Measurements from ENCODE around the gene EVL.
A peak's percentile ranks its signal among the peaks of the same experiment; 100 is the strongest.
"Not testable (repeated sequence)": the region's sequence is repeated elsewhere in the genome, so short reads cannot be mapped to it uniquely, and the experiment has no call there.

The EVL gene

DNA sequence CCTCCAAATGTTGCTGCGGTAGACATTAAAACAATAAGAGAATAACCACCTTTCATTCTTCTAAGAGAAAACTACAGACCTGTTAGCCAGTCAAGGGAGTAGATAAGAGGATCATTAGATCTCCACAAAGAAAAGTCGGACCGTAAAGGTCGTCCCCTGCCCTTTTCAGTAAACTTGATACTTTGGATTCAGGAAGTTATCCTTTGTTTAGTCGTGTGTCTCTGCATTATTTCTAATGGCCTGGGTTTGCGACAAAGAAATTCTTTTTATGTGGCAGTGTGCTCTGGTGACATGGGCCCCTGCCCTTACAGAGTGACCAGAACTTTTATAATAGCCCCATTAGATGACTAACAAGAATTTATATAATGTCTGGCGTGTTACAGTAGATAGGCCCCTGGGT, 44.6 kb upstream of the EVL start:
- H3K4me3 ChIP-seq (ENCODE audit: low read depth, low read length) = no peak overlapping the region
- no peak for DNase-seq (ENCODE audit: low read depth)
- TF ChIP-seq, protein P1, sequence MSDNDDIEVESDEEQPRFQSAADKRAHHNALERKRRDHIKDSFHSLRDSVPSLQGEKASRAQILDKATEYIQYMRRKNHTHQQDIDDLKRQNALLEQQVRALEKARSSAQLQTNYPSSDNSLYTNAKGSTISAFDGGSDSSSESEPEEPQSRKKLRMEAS (IDR thresholded peaks at IDR 0.05; ENCODE audit: low read depth, low read length) = no peak
- TF ChIP-seq, protein P2, sequence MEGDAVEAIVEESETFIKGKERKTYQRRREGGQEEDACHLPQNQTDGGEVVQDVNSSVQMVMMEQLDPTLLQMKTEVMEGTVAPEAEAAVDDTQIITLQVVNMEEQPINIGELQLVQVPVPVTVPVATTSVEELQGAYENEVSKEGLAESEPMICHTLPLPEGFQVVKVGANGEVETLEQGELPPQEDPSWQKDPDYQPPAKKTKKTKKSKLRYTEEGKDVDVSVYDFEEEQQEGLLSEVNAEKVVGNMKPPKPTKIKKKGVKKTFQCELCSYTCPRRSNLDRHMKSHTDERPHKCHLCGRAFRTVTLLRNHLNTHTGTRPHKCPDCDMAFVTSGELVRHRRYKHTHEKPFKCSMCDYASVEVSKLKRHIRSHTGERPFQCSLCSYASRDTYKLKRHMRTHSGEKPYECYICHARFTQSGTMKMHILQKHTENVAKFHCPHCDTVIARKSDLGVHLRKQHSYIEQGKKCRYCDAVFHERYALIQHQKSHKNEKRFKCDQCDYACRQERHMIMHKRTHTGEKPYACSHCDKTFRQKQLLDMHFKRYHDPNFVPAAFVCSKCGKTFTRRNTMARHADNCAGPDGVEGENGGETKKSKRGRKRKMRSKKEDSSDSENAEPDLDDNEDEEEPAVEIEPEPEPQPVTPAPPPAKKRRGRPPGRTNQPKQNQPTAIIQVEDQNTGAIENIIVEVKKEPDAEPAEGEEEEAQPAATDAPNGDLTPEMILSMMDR (IDR thresholded peaks at IDR 0.05; ENCODE audit: low read depth, low read length) = no peak
- TF ChIP-seq POLR2A (IDR thresholded peaks at IDR 0.05; ENCODE audit: extremely low read depth, insufficient read length) = no peak
- TF ChIP-seq MYC (IDR thresholded peaks at IDR 0.05; ENCODE audit: low read depth, low read length) = no peak

DNA sequence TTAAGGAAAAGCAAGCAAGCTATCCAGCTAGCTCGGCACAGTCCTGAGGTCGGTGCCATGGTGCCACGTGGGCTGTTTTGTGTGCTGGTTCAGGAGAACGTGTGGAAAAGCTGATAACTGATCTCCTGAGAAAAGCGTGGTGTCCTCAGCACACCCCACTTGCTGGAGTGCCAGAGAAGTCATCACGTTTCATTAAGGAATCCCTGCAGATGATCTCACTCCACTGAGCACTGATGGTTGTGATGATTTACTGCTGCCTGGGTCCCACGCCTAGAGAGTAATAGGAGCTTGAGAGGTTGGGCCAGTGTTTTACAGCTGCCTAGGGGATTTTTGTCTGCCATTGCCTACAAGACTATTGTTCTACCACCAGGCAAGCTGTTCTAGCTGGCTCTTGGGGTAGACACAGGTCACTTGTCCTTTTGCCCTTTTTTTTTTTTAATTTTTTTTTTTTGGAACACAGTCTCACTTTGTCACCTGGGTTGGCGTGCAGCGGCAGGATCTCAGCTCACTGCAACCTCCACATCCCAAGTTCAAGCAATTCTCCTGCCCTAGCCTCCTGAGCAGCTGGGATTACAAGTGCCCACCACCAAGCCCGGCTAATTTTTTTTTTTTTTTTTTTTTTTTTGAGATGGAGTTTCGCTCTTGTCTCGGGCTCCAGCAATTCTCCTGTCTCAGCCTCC, 42.3 kb upstream of the EVL start:
- no peak overlapping the region for H3K4me3 ChIP-seq (ENCODE audit: low read depth, low read length)
- TF ChIP-seq MYC (IDR thresholded peaks at IDR 0.05; ENCODE audit: low read depth, low read length) (no peak), POLR2A (IDR thresholded peaks at IDR 0.05; ENCODE audit: extremely low read depth, insufficient read length) (no peak)
- TF ChIP-seq, protein P2 (IDR thresholded peaks at IDR 0.05; ENCODE audit: low read depth, low read length) = no peak
- TF ChIP-seq, protein P1 (IDR thresholded peaks at IDR 0.05; ENCODE audit: low read depth, low read length) = no peak
- DNase-seq (ENCODE audit: low read depth) = no peak

DNA sequence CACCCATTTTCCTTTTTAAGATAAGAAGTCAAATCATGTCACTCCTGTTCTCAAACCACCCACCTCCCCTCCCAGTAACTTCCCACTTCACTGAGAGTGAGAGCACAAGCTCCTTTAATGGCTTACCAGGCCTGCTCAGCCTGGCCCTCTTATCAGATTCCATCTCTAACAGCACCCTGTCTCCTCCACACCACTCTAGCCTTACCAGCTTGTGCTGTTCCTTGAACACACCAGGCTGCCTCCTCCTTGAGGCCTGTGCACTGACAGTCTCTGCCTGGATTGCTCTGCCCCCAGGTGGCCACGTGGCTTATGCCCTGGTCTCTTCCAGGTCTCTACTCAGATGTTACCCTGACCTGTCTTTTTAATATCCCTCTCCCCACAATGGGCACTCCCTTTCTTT, 40.1 kb upstream of the EVL start:
- TF ChIP-seq MYC (IDR thresholded peaks at IDR 0.05; ENCODE audit: low read depth, low read length) (peak; percentile 85), POLR2A (IDR thresholded peaks at IDR 0.05; ENCODE audit: extremely low read depth, insufficient read length) (no peak)
- TF ChIP-seq, protein P1 (IDR thresholded peaks at IDR 0.05; ENCODE audit: low read depth, low read length) = peak; percentile 96
- TF ChIP-seq, protein P2 (IDR thresholded peaks at IDR 0.05; ENCODE audit: low read depth, low read length) = peak; percentile 51
- no peak overlapping the region for H3K4me3 ChIP-seq (ENCODE audit: low read depth, low read length)
- DNase-seq (ENCODE audit: low read depth) = peak; percentile 86

DNA sequence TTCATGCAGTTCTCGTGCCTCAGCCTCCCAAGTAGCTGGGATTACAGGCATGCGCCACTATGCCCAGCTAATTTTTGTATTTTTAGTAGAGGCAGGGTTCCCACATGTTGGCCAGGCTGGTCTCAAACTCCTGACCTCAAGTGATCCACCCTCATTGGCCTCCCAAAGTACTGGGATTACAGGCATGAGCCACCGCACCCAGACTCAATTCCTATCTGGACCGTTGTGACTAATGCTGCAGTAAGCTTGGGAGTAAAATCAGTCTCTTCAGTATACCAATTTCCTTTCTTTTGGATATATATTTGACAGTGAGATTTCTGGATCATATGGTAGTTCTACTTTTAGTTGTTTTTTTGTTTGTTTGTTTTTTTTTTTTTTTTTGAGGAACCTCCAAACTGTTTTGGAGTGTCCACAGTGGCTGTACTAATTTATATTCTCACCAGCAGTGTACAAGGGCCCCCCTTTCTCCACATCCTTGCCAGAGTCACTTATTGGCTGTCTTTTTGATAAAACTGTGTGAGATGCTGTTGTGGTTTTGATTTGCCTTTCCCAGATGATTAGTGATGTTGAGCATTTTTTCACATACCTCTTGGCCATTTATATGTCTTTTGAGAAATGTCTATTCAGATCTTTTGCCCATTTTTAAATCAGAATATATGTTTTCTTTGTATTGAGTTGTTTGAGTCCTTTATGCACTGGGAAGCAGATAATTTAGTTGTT, 37.3 kb upstream of the EVL start:
- no peak for DNase-seq (ENCODE audit: low read depth)
- H3K4me3 ChIP-seq (ENCODE audit: low read depth, low read length) = no peak overlapping the region
- TF ChIP-seq, protein P2 (IDR thresholded peaks at IDR 0.05; ENCODE audit: low read depth, low read length) = no peak
- TF ChIP-seq, protein P1 (IDR thresholded peaks at IDR 0.05; ENCODE audit: low read depth, low read length) = no peak

DNA sequence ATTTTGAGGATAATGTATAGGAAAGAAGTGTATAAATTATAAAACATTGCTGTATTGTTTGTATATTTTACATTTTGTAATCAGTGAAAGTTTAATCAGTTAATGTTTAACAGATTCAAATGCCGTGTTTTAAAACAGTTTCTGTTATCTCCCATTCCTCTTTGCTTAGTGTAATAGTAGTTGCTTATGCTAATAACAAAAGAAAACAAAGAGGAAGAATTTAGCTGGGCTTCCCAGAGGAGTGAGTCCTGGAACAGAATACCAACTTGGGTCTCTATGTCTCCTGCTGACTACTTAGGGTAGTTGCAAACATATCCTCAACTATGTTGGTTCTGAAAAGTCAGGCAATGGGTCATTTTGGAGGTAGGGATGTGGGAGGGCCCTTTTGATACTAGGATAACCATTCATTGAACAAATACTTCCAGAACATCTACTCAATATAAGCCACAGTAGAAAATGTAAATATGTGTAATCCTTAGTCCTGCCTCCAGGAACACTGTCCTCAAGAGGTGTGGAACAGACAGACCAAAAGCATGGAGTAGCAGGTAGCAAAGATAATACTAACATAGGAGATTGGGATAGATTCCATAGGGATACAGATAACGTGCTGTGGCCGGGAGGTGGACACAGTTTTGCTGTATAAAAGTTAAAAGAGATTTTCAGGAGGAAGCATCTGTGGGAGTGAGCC, 36.1 kb upstream of the EVL start:
- no peak overlapping the region for H3K4me3 ChIP-seq (ENCODE audit: low read depth, low read length)
- DNase-seq (ENCODE audit: low read depth) = no peak
- TF ChIP-seq MYC (IDR thresholded peaks at IDR 0.05; ENCODE audit: low read depth, low read length) (no peak), POLR2A (IDR thresholded peaks at IDR 0.05; ENCODE audit: extremely low read depth, insufficient read length) (no peak)
- TF ChIP-seq, protein P2 (IDR thresholded peaks at IDR 0.05; ENCODE audit: low read depth, low read length) = no peak
- TF ChIP-seq, protein P1 (IDR thresholded peaks at IDR 0.05; ENCODE audit: low read depth, low read length) = no peak

DNA sequence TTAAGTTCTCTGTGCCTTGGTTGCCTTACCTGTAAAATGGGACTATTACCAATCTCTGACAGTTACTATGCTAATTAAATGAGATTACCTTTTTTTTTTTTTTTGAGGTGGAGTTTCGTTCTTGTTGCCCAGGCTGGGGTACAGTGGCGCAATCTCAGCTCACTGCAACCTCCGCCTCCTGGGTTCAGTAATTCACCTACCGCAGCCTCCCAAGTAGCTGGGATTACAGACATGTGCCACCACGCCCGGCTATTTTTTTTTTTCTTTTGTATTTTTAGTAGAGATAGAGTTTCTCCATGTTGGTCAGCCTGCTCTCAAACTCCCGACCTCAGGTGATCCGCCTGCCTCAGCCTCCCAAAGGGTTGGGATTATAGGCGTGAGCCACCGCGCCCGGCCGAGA, 35.2 kb upstream of the EVL start:
- H3K4me3 ChIP-seq (ENCODE audit: low read depth, low read length); DNase-seq (ENCODE audit: low read depth): not testable (repeated sequence)
